NCI-H1417 treated with DMSO at 0.1 percent for 48 hours (cell line): Measurements from ENCODE around the gene ZNF77.
"Not testable (repeated sequence)": the region's sequence is repeated elsewhere in the genome, so short reads cannot be mapped to it uniquely, and the experiment has no call there.

Experiments
- DNase-seq: peaks from one replicate; lab custom pipeline; 2025; lab: John Stamatoyannopoulos, UW

Gene ZNF77

GRCh38 chr19:2944775-2945574 is at the start of gene ZNF77:
TSS of gene ZNF77 (minus strand) at chr19:2944971. CDS start at chr19:2944840, 131 bp downstream.
- peak; percentile 98 for DNase-seq

GRCh38 chr19:2993579-2993978 is 48.8 kb upstream of the ZNF77 start:
- no peak for DNase-seq

DNA sequence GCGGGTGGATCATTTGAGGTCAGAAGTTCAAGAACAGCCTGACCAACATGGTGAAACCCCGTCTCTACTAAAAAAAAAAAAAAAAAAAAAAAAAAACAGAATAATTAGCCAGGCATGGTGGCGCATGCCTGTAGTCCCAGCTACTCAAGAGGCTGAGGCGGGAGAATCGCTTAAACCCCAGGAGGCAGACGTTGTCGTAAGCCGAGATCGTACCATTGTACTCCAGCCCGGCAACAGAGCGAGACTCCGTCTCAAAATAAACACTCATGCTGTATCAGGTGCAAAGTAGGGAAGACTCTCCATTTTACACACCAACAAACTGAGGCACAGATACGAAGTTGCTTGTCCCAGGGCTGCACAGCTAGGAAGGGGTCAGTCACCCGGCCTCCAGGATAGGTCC is 48.2 kb upstream of the ZNF77 start:
- DNase-seq: no peak

DNA sequence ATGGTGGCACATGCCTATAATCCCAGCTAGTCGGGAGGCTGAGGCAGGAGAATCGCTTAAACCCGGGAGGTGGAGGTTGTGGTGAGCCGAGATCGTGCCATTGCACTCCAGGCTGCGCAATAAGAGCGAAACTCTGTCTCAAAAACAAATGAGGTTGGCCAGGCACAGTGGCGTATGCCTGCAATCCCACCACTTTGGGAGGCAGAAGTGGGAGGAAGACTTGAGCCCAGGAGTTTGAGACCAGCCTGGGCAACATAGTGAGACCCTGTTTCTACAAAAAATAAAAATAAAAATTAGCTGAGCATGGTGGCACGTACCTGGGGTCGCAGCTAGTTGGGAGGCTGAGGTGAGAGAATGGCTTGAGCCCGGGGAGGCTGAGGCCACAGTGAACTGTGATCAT is 47.6 kb upstream of the ZNF77 start:
- DNase-seq: not testable (repeated sequence)

DNA sequence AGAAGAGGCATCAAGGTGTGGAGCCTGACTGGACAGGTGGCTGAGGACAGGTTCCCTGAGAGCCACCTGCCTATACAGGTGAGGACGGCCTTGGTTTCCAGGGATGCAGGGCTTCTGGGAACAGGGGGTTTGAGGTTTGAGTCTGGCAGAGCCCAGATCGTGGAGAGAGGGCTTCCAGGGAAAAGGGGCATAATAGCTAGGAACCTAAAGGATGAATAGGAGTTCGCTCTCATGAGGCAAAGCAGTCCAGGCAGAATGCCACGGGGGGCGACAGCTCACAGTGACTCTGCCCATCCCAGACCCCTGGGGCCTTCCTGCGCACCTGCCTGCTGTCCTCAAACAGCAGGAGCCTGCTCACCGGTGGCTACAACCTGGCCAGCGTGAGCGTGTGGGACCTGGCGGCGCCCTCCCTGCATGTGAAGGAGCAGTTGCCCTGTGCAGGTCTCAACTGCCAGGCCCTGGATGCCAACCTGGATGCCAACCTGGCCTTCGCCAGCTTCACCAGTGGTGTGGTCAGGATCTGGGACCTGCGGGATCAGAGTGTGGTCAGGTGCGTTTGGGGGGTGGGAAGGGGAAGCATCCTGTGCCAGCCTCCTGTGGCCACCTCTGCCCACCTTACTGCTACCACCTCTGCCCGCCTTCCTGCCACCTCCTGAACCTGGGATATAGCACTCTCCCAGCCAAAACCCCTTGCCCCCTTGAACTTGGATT is 44.6 kb upstream of the ZNF77 start:
- no peak for DNase-seq

GRCh38 chr19:2988568-2988967 is 43.8 kb upstream of the ZNF77 start:
- no peak for DNase-seq

GRCh38 chr19:2987797-2988196 is 43.0 kb upstream of the ZNF77 start:
- DNase-seq: no peak

GRCh38 chr19:2986951-2987524 is 42.3 kb upstream of the ZNF77 start:
- DNase-seq: peak; percentile 28

GRCh38 chr19:2984215-2984528 is 39.4 kb upstream of the ZNF77 start:
- no peak for DNase-seq

DNA sequence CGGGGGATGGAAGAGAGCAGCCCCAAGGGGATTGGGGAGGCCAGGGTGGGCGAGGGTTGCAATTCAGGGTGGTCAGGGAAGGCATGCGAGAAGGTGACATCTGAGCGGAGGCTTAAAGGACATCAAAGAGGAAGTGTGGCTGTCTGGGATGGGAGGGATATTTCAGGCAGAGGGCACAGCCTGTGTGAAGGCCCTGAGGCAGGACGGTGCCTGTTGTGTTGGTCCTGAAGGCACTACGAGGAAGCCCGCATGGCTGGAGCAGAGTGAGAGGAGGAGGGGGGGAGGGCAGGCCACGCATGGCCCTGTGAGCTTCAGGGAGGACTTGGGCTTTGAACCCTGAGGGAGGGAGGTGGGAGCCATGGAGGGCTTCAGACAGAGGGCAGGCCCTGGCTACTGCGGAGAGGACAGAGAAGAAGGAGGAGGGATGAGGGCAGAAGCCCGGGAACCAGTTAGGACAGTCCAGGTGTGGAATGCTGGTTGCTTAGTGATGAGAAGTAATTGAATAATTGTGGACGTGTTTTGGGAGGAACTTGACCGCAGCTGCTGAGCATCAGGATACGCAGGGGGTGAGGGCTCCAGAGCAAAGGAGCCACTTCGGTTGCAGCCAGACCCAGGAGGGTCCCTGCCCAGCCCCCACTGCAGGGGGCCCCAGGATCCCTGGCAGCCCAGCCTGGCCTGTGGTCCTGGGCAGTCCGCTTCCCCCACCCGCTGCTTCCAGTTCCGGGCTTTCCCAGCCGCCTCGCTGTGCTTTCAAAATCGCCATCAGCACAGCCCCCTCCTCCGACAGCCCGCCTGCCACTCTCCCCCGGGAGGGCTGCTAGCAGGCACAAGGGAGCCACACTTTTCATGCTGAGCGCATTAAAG is 38.8 kb upstream of the ZNF77 start:
- DNase-seq: peak; percentile 94

GRCh38 chr19:2982983-2983350 is 38.2 kb upstream of the ZNF77 start:
- peak; percentile 47 for DNase-seq

- DNase-seq: no peak
These were observed 37.8 kb upstream of the ZNF77 start for GRCh38 chr19:2982561-2982960.

- DNase-seq: no peak
These were observed 37.1 kb upstream of the ZNF77 start for GRCh38 chr19:2981898-2982297.

- DNase-seq: no peak
These were observed 34.0 kb upstream of the ZNF77 start for GRCh38 chr19:2978772-2979171.

DNA sequence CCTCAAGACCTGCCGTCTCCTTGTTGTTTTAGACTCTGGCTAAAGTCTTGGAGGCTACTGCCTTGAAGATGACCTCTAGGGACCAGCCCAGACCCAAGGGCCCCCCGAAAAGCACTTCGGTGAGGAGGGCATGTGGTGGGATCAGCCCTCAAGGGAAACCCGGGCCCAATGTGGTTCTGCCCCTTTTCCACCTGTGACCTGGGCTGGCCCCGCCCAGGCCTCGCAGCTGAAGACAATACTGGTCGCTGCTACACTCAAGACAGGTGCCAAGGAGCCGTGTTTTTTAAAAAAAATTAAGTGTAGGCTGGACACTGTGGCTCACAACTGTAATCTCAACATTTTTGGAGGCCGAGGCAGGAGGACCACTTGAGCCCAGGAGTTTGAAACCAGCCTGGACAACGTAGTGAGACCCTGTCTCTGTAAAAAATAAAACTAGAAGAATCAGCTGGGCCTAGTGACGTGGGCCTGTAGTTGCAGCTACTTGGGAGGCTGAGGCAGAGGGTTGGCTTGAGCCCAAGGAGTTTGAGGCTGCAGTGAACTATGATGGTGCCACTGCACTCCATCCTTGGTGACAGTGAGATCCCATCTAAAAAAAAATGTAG is 33.5 kb upstream of the ZNF77 start:
- DNase-seq: no peak

DNA sequence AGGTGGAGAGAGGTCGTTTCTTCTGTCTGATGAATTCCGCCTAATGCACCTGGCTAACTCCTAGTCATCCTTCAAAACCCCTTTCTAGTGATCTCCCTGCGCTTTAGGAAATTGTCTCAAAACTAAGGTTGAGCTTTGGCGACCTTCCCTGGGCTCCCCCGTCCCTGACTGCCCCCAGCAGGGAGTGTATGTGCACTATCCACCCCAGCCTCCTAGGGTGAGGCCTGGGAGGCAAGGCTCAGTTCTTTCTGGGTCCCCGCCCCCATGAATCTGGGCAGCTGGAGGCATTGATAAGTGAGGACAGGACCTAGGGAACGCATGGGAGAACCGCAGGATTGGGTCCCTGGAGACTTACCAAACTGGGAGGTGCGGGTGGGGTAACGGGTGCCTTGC is 33.0 kb upstream of the ZNF77 start:
- DNase-seq: no peak

DNA sequence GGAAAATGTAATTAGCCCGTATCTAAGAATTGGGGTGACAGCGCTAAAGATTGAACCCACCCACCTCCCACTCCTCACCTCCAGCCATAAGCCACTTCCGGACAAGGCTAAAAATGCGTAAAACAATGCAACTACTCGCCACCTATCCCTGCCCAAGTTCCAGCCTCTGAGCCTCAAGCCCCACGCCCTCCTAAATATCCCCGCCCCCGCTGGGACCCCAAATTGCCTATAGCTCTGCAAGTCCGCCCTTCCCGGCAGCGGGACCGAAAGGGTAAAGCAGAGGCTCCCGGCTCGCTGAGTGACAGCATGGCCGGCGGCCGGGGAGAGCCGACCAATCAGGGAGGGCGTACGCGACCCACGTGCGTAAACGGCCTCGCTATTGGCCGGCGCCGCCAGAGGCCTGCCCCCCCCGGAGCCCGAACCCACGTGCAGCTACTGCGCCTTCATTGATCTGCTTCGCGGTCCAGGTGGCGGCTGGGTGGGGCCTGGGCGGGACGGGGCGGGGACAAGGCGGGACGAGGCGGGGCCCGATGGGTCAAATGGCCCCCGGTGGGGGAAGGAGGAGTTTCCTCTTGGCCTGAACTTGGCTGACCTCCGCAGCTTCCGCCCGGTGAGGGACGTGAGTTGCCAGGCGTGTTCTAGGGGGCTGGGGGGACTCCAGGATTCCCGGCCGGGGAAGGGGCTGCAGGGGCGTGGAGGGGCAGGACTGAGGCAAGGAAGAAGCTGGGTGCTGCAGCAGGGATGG is 32.4 kb upstream of the ZNF77 start, which contains the start of gene TLE6:
TSS of gene TLE6 (plus strand) at position 564 of the 745 bp plus-strand sequence. CDS start 670 bp downstream, outside the sequence.
- DNase-seq: peak; percentile 95

- DNase-seq: no peak
These were observed 31.8 kb upstream of the ZNF77 start for GRCh38 chr19:2976609-2977000.

- no peak for DNase-seq
These were observed 29.7 kb upstream of the ZNF77 start for GRCh38 chr19:2974342-2975041.

DNA sequence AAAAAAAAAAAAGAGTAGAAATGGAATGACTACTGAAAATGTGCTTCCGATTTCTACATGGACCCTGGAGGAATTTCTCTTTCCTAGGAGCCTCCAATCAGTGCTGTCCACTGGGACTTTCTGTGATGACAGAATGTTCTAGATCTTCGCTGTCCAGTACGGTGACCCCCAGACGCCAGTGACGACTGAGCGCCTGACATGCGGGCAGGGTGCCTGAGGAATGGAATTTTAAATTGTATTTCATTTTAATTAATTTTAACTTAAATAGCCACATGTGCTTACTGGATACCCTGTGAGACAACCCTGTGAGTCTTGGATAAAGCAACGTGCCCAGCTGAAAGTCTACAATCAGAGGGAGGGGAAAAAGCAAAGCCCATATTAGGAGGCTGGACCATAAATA is 28.5 kb upstream of the ZNF77 start:
- no peak for DNase-seq
